MCF 10A (cell line): ENCODE data around the gene CD320. TPM values are rescaled to one million over a fixed set of nuclear protein-coding genes. Genes with fewer than 3 reads are reported as not detected.

ENCODE experiments used
- BruUV-seq: library from RNA; stranded (reverse); fragments of 400-500 nt; replicated peaks from 2 replicates; lab custom pipeline; 2021; lab: Mats Ljungman, UMichigan
- CTCF ChIA-PET: fragments of 300-600 bp; sonication (Branson Sonifier 250); formaldehyde crosslinking; extraction: SDS; loops from one replicate; lab custom pipeline; 2021; ENCODE audit warnings: antibody characterized with exemption, inconsistent platforms; lab: Yijun Ruan, JAX
- POLR2A ChIA-PET: fragments of 300-600, 350-650 bp; sonication (Branson Sonifier 250); formaldehyde crosslinking; extraction: SDS; loops from one replicate; lab custom pipeline; 2020; ENCODE audit warnings: antibody characterized with exemption, inconsistent platforms; lab: Yijun Ruan, JAX
- DNase-seq: peaks from one replicate; pipeline ENCODE4 v3.0.0-alpha.2; 2018; ENCODE audit not compliant: unreplicated experiment
- H3K27ac Mint-ChIP-seq: one replicate; pipeline ENCODE4 v1.8.0; 2022; ENCODE audit warnings: mild to moderate bottlenecking, low read depth, mixed read lengths; ENCODE audit not compliant: unreplicated experiment
- H3K27me3 Mint-ChIP-seq: one replicate; pipeline ENCODE4 v1.8.0; 2022; ENCODE audit warnings: mixed read lengths; ENCODE audit not compliant: insufficient read depth, unreplicated experiment
- H3K36me3 Mint-ChIP-seq: one replicate; pipeline ENCODE4 v1.8.0; 2022; ENCODE audit warnings: mild to moderate bottlenecking, moderate library complexity, mixed read lengths; ENCODE audit not compliant: insufficient read depth, unreplicated experiment
- H3K4me1 Mint-ChIP-seq: one replicate; pipeline ENCODE4 v1.8.0; 2022; ENCODE audit warnings: mixed read lengths; ENCODE audit not compliant: insufficient read depth, unreplicated experiment
- H3K4me3 Mint-ChIP-seq: one replicate; pipeline ENCODE4 v1.8.0; 2022; ENCODE audit warnings: mild to moderate bottlenecking, moderate library complexity, mixed read lengths; ENCODE audit not compliant: unreplicated experiment
- H3K9me3 Mint-ChIP-seq: one replicate; pipeline ENCODE4 v1.8.0; 2022; ENCODE audit warnings: mixed read lengths; ENCODE audit not compliant: unreplicated experiment
- intact Hi-C: fragments of 100-400 bp; cut with micrococcal nuclease; formaldehyde crosslinking; loops from 2 replicates; pipeline ENCODE4 v1.14.1; 2022
- total RNA-seq: library from RNA; stranded (reverse); gene quantifications from 2 replicates; pipeline ENCODE4 v1.2.3, GENCODE V29; 2022
- TF ChIP-seq, protein P1 (sequence below): fragments of 200-600 bp; IDR thresholded peaks from one replicate; pipeline ENCODE4 v1.8.0; 2022; ENCODE audit warnings: antibody characterized with exemption, mild to moderate bottlenecking; ENCODE audit not compliant: unreplicated experiment

CD320 gene
- total RNA-seq, 1 experiment from 2014 or later, result 68.8 TPM

DNA sequence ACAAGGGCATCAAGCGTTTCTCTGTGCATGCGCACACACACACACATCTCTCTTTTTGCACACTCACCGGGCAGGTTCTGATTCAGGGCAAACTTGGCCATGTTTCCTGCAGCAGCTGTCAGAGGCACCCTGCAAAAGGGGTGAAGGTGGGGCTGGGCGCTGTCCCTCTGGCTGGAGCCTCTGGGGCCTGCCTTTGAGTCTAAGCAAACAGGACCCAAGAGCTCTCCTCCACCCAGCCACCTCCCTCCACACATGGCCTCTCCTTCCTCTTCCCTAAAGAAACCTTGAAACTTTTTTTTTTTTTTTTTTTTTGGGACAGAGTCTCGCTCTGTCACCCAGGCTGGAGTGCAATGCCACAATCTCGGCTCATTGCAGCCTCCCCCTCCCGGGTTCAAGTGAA lies 29.6 kb upstream of the CD320 start:
- peaks cover 6% of the 10 kb centered on the region for H3K36me3 Mint-ChIP-seq
- intact Hi-C loops, result no loop called here
- BruUV-seq, result no TSS peak
- no peaks in the 10 kb centered on the region for H3K4me1 Mint-ChIP-seq
- H3K9me3 Mint-ChIP-seq, result no peaks in the 10 kb centered on the region
- TF ChIP-seq, protein P1, sequence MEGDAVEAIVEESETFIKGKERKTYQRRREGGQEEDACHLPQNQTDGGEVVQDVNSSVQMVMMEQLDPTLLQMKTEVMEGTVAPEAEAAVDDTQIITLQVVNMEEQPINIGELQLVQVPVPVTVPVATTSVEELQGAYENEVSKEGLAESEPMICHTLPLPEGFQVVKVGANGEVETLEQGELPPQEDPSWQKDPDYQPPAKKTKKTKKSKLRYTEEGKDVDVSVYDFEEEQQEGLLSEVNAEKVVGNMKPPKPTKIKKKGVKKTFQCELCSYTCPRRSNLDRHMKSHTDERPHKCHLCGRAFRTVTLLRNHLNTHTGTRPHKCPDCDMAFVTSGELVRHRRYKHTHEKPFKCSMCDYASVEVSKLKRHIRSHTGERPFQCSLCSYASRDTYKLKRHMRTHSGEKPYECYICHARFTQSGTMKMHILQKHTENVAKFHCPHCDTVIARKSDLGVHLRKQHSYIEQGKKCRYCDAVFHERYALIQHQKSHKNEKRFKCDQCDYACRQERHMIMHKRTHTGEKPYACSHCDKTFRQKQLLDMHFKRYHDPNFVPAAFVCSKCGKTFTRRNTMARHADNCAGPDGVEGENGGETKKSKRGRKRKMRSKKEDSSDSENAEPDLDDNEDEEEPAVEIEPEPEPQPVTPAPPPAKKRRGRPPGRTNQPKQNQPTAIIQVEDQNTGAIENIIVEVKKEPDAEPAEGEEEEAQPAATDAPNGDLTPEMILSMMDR, result no peak
- DNase-seq, result no peak
- ChIA-PET CTCF (interaction anchor here (0.7 kb wide), 1 partner anchor 76 kb away, joined by 3 read pairs; the partner anchor contains the start of gene MARCHF2), POLR2A (no interaction called here)
- no peak overlapping the region for H3K4me3 Mint-ChIP-seq
- H3K27me3 Mint-ChIP-seq, result no peaks in the 10 kb centered on the region
- no peak overlapping the region for H3K27ac Mint-ChIP-seq

GRCh38 chr19:8336660-8337059 lies 28.5 kb upstream of the CD320 start:
- peaks cover 6% of the 10 kb centered on the region for H3K36me3 Mint-ChIP-seq
- intact Hi-C loops, result no loop called here
- H3K4me3 Mint-ChIP-seq, result no peak overlapping the region
- no peaks in the 10 kb centered on the region for H3K27me3 Mint-ChIP-seq
- no peaks in the 10 kb centered on the region for H3K9me3 Mint-ChIP-seq
- H3K27ac Mint-ChIP-seq, result no peak overlapping the region
- H3K4me1 Mint-ChIP-seq, result no peaks in the 10 kb centered on the region
- BruUV-seq, result no TSS peak
- POLR2A ChIA-PET, result interaction anchor here (1.9 to 4.4 kb wide), 2 partner anchors 13 to 20 kb away, joined by 8 to 70 read pairs; partner anchors contain the start of genes NDUFA7 and RPS28
- TF ChIP-seq, protein P1, result no peak
- no peak for DNase-seq
- CTCF ChIA-PET, result interaction anchor here (0.6 to 1.7 kb wide), 2 partner anchors 11 to 26 kb away, joined by 3 to 7 read pairs; no protein-coding TSS in a partner anchor

DNA sequence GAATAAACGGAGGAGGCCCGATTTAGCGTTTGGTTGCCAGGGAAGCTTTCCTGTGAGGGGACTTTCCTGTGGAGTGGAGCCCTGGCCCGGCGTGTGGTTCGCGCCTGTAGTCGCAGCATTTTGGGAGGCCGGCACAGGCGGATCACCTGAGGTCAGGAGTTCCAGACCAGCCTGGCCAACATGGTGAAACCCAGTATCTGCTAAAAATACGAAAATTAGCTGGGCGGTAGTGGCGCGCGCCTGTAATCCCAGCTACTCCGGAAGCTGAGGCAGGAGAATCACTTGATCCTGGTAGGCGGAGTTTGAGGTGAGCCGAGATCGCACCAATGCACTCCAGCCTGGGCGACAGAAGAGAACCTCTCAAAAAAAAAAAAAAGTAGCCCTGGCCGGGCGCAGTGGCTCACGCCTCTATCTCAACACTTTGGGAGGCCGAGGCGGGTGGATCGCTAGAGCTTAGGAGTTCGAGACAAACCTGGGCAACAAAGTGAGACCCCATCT lies 28.0 kb upstream of the CD320 start:
- intact Hi-C loops, result no loop called here
- BruUV-seq, result no TSS peak
- POLR2A ChIA-PET, result interaction anchor here (1.9 to 4.4 kb wide), 2 partner anchors 13 to 21 kb away, joined by 8 to 70 read pairs; partner anchors contain the start of genes NDUFA7 and RPS28
- no peak overlapping the region for H3K27ac Mint-ChIP-seq
- H3K4me1 Mint-ChIP-seq, result no peaks in the 10 kb centered on the region
- peak overlapping the region; percentile 40 for H3K4me3 Mint-ChIP-seq
- H3K36me3 Mint-ChIP-seq, result peaks cover 6% of the 10 kb centered on the region
- CTCF ChIA-PET, result interaction anchor here (1.7 kb wide), 1 partner anchor 12 kb away, joined by 7 read pairs; no protein-coding TSS in a partner anchor
- TF ChIP-seq, protein P1, result no peak
- DNase-seq, result no peak
- H3K9me3 Mint-ChIP-seq, result no peaks in the 10 kb centered on the region
- H3K27me3 Mint-ChIP-seq, result no peaks in the 10 kb centered on the region

DNA sequence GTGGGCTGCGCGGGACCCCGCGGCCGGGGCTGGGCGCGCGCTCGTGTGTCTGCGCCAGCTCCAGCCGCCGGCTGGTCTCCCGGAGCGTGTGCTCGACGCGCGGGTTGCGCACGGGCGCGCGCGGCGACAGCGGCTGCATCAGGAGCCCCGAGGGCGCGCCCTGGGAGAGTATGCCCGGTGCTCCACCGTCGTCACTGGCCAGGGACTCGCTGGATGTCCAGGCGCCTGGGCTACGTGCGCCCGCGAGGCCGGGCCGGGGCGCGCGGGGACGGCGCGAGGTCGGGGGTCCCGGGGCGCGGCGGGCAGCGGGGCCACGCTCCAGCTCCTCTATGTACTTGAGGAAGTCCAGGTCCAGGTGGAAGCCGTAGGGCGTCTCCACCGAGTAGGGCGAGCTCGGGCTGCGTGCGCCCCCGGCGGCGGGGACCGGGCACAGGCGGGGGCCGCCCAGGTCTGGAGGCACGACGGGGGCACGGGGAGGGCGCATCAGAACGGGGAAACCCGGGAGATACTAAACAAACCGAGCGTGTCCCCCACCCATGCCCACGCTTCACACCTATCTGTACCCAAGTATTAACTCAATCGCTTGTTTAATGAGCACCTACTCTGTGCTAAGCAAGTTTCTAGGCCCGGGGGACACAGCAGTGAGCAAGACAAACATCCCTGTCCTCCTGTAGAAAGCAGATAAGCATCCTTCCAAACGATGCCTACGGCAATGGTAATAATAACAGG lies 27.3 kb upstream of the CD320 start:
- Mint-ChIP-seq H3K36me3 (peaks cover 3% of the 10 kb centered on the region), H3K4me3 (peak overlapping the region; percentile 50), H3K27ac (no peak overlapping the region), H3K9me3 (no peaks in the 10 kb centered on the region), H3K4me1 (no peaks in the 10 kb centered on the region), H3K27me3 (no peaks in the 10 kb centered on the region)
- BruUV-seq, result no TSS peak
- CTCF ChIA-PET, result interaction anchor here (0.6 to 2.3 kb wide), 7 partner anchors 8 to 244 kb away, joined by 3 to 12 read pairs (median 5); partner anchors contain the start of gene ZNF414
- TF ChIP-seq, protein P1, result no peak
- intact Hi-C loops, result no loop called here
- POLR2A ChIA-PET, result interaction anchor here (0.6 to 4.4 kb wide), 10 partner anchors 8 to 188 kb away, joined by 3 to 70 read pairs (median 3); partner anchors contain the start of genes NDUFA7, RAB11B, RPS28 and ZNF414
- DNase-seq, result no peak
